Amniotic epithelial cell (primary cell): Measurements from ENCODE around the gene HPCAL1.

Experiments
- DNase-seq: peaks from one replicate; pipeline ENCODE4 v3.0.0-alpha.2; 2010; ENCODE audit warnings: low read depth

HPCAL1 gene

GRCh38 chr2:10370895-10371294 lies 68.2 kb downstream of the HPCAL1 start:
- DNase-seq, result no peak

- DNase-seq, result no peak
These were observed 68.9 kb downstream of the HPCAL1 start for GRCh38 chr2:10371441-10372196.

GRCh38 chr2:10372203-10372861 lies 69.6 kb downstream of the HPCAL1 start:
- no peak for DNase-seq

- no peak for DNase-seq
These were observed 70.1 kb downstream of the HPCAL1 start for GRCh38 chr2:10372862-10373240.

- no peak for DNase-seq
These were observed 71.2 kb downstream of the HPCAL1 start for GRCh38 chr2:10373931-10374330.

GRCh38 chr2:10374362-10374943 lies 71.7 kb downstream of the HPCAL1 start:
- no peak for DNase-seq

- no peak for DNase-seq
These were observed 73.0 kb downstream of the HPCAL1 start for GRCh38 chr2:10375570-10376281.

- DNase-seq, result no peak
These were observed 74.5 kb downstream of the HPCAL1 start for GRCh38 chr2:10377052-10377746.

- DNase-seq, result no peak
These were observed 75.0 kb downstream of the HPCAL1 start for GRCh38 chr2:10377747-10378085.

- DNase-seq, result no peak
These were observed 75.5 kb downstream of the HPCAL1 start for GRCh38 chr2:10378189-10378588.

- peak; percentile 29 for DNase-seq
These were observed 77.6 kb downstream of the HPCAL1 start for GRCh38 chr2:10380048-10380926.

GRCh38 chr2:10381997-10382353 lies 79.3 kb downstream of the HPCAL1 start:
- no peak for DNase-seq

- no peak for DNase-seq
These were observed 79.8 kb downstream of the HPCAL1 start for GRCh38 chr2:10382354-10383061.

GRCh38 chr2:10383960-10384734 lies 81.4 kb downstream of the HPCAL1 start:
- DNase-seq, result no peak

- DNase-seq, result no peak
These were observed 82.8 kb downstream of the HPCAL1 start for GRCh38 chr2:10385501-10385900.

- peak; percentile 53 for DNase-seq
These were observed 83.4 kb downstream of the HPCAL1 start for GRCh38 chr2:10385933-10386773.

- no peak for DNase-seq
These were observed 84.3 kb downstream of the HPCAL1 start for GRCh38 chr2:10387033-10387432.

GRCh38 chr2:10388954-10389560 lies 86.4 kb downstream of the HPCAL1 start:
- DNase-seq, result no peak
